Testis (tissue), 3 donors: ENCODE measurements around the gene AMN. TPM values are rescaled to one million over a fixed set of nuclear protein-coding genes. Genes with fewer than 3 reads are reported as not detected.

Source experiments
- DNase-seq: peaks from one replicate; pipeline ENCODE4 v3.0.0-alpha.2; 2019
- H3K27ac ChIP-seq, 2 donors: fragments of 200-600 bp; sonication (generic); one replicate each; pipeline ENCODE4 v1.5.1; 2019
- H3K27me3 ChIP-seq: fragments of 200-600 bp; sonication (generic); one replicate; pipeline ENCODE4 v1.5.1; 2019
- H3K36me3 ChIP-seq: fragments of 200-600 bp; sonication (generic); one replicate; pipeline ENCODE4 v1.5.1; 2017; ENCODE audit warnings: low read depth; ENCODE audit errors: missing control alignments
- H3K4me1 ChIP-seq: fragments of 200-600 bp; sonication (generic); one replicate; pipeline ENCODE4 v1.5.1; 2019
- H3K4me3 ChIP-seq, 2 donors: fragments of 200-600 bp; sonication (generic); one replicate each; pipeline ENCODE4 v1.5.1; 2017 to 2019
- H3K9me3 ChIP-seq: fragments of 200-600 bp; sonication (generic); one replicate; pipeline ENCODE4 v1.5.1; 2017
- CTCF ChIP-seq, 3 experiments: fragments of 450-650 bp in 2 of 3; fragments of 200-600 bp in 1 of 3; sonication (generic) in 1 of 3; IDR thresholded peaks; one replicate each; pipeline ENCODE4 v1.5.1; 2016 to 2019; ENCODE audit warnings: antibody characterized with exemption in 3 of 3, mild to moderate bottlenecking in 2 of 3, moderate library complexity in 1 of 3
- POLR2A ChIP-seq: fragments of 450-650 bp; IDR thresholded peaks from one replicate; pipeline ENCODE4 v1.6.1; 2017; ENCODE audit warnings: antibody characterized with exemption, mild to moderate bottlenecking, moderate library complexity
- WGBS, 2 donors: methylation state at CpG; one replicate each; pipeline ENCODE4 v1.1.5; 2018; 5-methylcytosine and 5-hydroxymethylcytosine counted together
- intact Hi-C: fragments of 100-400 bp; cut with DNase I; formaldehyde crosslinking; loops from one replicate; pipeline ENCODE4 v1.15.1; 2023; ENCODE audit warnings: low total_unique reads
- polyA plus RNA-seq: library from polyadenylated mRNA; stranded (reverse); fragments of 350-450 nt; fragmentation: Illumina TruSeq; extraction: RNeasy Lipid Tissue Mini Kit (QIAGEN cat#74804); gene quantifications from one replicate; pipeline ENCODE4 v1.2.3, GENCODE V29; 2014; ENCODE audit warnings: low read depth, low replicate concordance; ENCODE audit not compliant: insufficient read depth
- total RNA-seq, 2 donors: library from RNA; depleted of rRNA; stranded (reverse); fragments of >200 nt; gene quantifications; one replicate each; pipeline ENCODE4 v1.2.3, GENCODE V29; 2016

The AMN gene
- total and polyA plus RNA-seq, 3 donors from 2014 or later: 3.0 to 4.6 (median 3.0) TPM

DNA sequence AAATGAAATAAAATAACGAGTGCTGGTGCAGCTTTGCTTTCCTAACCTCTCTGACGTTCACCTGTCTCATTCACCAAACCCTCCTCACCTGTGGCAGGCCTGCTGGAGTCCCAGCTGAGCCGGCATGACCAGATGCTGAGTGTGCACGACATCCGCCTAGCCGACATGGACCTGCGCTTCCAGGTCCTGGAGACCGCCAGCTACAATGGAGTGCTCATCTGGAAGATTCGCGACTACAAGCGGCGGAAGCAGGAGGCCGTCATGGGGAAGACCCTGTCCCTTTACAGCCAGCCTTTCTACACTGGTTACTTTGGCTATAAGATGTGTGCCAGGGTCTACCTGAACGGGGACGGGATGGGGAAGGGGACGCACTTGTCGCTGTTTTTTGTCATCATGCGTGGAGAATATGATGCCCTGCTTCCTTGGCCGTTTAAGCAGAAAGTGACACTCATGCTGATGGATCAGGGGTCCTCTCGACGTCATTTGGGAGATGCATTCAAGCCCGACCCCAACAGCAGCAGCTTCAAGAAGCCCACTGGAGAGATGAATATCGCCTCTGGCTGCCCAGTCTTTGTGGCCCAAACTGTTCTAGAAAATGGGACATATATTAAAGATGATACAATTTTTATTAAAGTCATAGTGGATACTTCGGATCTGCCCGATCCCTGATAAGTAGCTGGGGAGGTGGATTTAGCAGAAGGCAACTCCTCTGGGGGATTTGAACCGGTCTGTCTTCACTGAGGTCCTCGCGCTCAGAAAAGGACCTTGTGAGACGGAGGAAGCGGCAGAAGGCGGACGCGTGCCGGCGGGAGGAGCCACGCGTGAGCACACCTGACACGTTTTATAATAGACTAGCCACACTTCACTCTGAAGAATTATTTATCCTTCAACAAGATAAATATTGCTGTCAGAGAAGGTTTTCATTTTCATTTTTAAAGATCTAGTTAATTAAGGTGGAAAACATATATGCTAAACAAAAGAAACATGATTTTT lies 17.1 kb upstream of the AMN start:
- WGBS, 2 donors: 94 to 96% methylated on average over 38 of the region's 38 CpGs
- Histone ChIP-seq H3K36me3 (no peaks in the 10 kb centered on the region), H3K4me1 (peaks cover 4% of the 10 kb centered on the region), H3K9me3 (no peaks in the 10 kb centered on the region), H3K27ac (no peak overlapping the region), H3K27me3 (no peaks in the 10 kb centered on the region), H3K4me3 (no peak overlapping the region)
- TF ChIP-seq CTCF (IDR thresholded peaks at IDR 0.05) (no peak), POLR2A (no peak)
- DNase-seq: no peak
- intact Hi-C loops: no loop called here

GRCh38 chr14:102906616-102907302 lies 15.7 kb upstream of the AMN start:
- intact Hi-C loops: no loop called here
- Histone ChIP-seq H3K4me3 (no peak overlapping the region), H3K4me1 (no peaks in the 10 kb centered on the region), H3K27me3 (no peaks in the 10 kb centered on the region), H3K27ac (no peak overlapping the region), H3K36me3 (no peaks in the 10 kb centered on the region), H3K9me3 (no peaks in the 10 kb centered on the region)
- TF ChIP-seq POLR2A: no peak
- TF ChIP-seq CTCF (IDR thresholded peaks at IDR 0.05): no peak
- WGBS, 2 donors: 95 to 96% methylated on average over 21 to 30 of the region's 30 CpGs
- no peak for DNase-seq

GRCh38 chr14:102907303-102907844 lies 15.1 kb upstream of the AMN start:
- intact Hi-C loops: no loop called here

More at GRCh38 chr14:102907303-102907844, 15.1 kb upstream of the AMN start:
- no peak for DNase-seq
- H3K4me3 ChIP-seq: no peak overlapping the region
- H3K36me3 ChIP-seq: no peaks in the 10 kb centered on the region
- H3K27me3 ChIP-seq: no peaks in the 10 kb centered on the region
- no peaks in the 10 kb centered on the region for H3K4me1 ChIP-seq
- TF ChIP-seq POLR2A (no peak), CTCF (IDR thresholded peaks at IDR 0.05) (no peak)
- no peak overlapping the region for H3K27ac ChIP-seq
- H3K9me3 ChIP-seq: no peaks in the 10 kb centered on the region
- 94 to 95% methylated on average over 19 to 33 of the region's 33 CpGs for WGBS, 2 donors
